NCI-H128 (cell line): Measurements from ENCODE around the gene FGFRL1.

Source experiments
- DNase-seq: peaks from one replicate; lab custom pipeline; 2025; ENCODE audit not compliant: unreplicated experiment; lab: John Stamatoyannopoulos, UW

FGFRL1 gene

DNA sequence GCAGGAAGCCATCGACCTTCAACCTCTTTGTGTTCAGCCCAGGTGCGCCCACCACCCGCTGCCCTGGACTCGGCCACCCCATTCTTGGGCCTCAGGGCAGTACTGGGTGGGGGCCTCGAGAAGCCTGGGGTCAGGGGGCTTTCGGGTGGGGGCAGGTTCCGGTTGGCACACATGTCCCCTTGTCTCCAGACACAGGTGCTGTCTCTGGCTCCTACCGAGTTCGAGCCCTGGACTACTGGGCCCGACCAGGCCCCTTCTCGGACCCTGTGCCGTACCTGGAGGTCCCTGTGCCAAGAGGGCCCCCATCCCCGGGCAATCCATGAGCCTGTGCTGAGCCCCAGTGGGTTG lies 7.4 kb upstream of the FGFRL1 start:
- DNase-seq, result no peak

DNA sequence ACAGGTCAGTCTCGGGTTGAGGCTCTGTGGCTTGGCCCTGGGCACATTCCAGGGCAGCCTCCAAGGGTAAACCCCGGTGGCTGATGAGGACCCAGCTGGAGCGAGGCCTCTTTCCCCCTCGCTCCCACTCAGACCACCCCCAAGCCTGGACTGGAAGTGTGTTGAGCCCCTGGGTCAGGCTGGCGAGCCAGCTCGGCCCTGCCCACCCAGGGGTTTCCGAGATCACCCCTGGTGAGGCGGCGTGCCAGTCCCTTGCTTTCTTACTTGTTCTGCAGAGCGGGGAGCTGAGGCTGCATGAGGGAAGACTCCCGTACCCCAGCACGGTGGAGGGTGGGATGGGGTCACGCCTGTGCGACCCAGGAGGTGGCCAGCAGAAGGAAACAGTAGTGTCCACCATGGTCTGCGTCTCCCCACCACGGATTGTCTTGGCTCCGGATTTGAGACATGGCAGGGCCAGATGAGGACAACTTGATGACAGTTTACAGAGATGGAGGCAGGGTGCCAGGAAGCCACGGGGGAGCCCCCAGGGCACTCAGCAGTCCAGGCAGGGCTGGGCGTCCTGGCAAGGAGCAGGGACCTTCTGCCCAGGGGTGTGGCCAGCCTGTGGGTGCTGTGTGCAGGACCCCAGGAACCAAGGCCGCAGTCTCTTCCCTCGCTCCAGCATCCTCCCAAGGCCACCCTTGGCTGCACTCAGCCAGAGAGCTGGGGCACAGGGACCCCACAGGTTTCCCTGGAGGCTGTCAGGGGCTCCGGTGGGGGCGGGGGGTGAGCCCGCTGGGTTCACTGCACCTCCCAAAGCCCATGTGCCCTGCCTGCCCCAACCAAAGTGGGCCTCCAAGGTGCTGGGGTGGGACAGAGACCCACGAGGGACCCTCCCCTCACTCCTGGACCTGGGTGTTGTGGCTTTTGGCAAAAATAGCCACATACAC lies 6.6 kb upstream of the FGFRL1 start:
- no peak for DNase-seq

- DNase-seq, result no peak
Observed at GRCh38 chr4:1006856-1007255, 4.6 kb upstream of the FGFRL1 start.

DNA sequence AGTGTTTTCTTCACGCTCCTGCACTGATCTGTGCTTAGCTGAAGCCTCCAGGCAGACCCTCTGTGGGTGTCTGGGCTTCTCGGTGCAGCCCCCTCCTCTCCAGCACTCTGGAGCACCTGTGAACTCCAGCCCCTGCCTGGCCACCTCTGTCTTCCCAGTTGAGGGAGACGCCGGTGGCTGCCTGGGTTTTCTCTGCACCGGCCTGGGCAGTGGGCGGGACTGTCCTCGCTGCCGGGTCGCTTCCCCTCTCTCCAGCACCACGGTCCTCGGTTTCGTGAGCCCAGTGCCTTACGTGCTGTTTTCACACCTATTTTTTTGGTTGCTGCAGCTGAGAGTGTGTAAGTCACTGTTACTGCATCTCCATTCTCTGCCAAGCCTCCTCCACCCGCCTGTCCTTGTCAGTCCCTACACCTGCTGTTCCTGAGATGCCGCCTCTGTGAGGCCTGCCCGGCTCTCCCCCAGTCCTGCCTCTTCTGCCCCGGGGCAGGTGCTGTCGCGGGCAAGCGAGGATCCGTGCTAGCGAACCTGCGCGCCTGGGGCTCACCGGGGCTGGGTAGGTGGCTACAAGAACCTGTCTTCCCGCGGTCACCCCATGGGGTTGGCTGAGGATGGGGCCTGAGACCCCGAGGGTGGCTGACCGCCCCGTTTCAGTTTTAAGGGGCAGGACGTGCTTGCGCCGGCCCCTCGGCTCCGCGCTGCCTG lies 2.4 kb upstream of the FGFRL1 start:
- no peak for DNase-seq

DNA sequence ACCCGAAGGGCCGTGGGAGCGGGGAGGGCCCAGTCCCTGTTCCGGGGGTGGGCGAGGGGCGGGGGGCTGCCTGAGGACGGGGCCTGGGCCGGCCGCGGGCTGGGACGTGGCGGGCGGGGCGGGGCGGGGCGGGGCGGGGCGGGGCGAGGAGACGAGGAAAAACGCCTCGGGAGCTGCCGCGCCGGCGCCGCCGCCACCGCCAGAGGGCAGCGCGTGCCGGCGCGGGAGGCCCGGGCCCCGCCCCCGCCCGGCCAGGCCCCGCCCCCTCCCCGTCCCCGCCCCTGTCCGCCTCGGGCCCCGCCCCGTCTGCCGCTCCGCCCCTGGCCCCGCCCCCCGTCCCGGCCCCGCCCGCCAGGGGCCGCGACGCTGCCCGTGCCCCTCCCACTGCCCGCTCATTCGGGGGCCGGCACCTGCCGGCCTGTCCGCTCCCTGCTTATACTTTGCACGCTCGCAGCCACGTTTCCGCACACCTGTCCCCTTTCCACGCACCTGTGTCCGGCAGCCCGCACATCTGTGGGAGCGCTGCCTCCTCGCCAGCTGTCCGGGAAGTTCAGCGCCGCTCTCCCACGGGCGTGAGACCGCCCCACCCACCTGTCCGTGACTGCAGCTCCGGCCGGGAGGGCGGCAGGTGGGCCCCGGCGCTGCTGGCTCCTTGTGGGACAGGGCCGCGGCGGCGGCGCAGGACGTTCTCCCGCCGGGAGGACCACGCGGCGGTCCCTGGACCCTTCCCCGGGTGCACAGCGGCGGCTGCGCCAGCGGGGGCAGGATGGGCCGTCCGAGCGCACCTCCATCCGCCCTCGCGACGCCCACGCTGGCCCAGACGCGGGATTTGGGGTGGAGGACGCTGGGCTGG lies 1.7 kb upstream of the FGFRL1 start:
- DNase-seq, result no peak

DNA sequence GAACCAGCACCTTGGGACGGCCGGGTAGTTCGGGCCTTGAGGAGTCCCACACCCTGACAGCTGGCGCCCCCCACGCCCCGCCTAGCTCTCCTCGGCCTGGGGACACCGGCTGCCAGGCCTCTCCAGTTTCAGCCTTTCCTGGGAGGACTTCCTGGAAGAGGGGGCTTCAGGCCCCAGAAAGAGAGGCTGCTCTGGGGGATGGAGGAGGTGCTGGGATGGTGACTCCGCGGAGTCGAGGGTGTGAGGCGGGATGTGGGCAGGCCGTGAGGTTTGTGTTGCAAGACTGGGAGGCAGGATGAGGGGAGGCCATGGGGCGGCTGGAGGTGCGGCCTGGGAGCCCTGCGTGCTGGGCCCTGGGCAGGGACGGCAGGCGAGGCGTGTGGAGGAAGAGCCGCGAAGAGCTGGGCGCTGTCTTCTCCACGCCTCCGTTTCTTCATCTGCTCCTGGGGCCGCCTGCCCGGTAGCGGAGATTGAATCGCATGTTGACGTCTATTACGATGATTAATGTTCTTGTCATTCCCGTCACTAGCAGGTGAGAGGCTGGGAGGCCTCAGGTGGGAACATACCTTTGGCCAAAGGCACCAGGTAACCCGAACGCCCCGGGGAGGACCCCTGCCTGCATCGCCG lies 918 bp upstream of the FGFRL1 start:
- DNase-seq, result no peak

DNA sequence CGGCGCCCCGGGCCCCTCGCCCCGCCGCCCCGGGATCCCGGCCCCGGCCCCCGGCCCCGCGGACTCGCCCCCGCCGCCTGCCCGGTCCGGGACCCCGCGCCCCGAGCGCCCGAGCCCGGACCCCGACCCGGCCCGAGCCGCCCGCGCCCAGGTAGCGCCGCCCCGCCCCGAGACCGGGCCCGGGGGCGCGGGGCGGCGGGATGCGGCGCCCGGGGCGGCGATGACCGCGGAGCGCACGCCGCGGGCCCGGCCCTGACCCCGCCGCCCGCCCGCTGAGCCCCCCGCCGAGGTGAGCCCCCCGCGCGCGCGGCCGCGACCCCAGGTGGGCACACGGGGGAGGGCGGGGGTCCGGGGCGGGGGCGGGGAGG lies 224 bp downstream of the FGFRL1 start:
- no peak for DNase-seq

DNA sequence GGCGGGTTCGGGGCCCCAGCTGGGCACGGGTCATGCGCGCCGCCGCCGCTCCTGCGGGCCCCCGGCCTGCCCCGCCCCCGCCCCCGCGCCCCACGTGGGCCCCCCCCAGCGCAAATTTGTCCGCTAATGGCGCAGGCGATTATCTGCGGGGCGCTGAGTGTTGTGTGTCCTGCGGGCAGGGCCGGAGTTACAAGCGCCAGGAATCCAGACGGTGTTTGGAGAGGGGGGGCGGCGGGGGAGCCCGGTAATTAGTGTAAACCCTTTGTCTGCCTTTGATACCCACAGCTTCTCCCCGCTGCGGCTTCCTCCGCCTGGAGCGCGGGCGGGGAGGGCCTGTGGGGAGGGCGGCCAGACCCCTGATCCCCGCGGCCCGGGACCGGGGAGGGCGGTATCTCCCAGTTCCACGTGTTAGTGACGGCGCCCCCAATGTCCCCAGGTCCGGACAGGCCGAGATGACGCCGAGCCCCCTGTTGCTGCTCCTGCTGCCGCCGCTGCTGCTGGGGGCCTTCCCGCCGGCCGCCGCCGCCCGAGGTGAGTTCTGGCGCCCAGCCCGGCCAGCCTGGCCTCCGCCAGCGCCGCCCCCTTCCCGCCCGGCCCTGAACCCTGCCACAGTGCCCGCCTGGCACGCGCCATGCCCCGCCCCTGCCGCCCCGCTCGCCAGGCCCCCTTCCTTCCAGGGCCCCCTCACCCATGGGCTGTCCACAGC lies 761 bp downstream of the FGFRL1 start:
- no peak for DNase-seq

- no peak for DNase-seq
Observed at GRCh38 chr4:1013225-1014073, 2.0 kb downstream of the FGFRL1 start.

DNA sequence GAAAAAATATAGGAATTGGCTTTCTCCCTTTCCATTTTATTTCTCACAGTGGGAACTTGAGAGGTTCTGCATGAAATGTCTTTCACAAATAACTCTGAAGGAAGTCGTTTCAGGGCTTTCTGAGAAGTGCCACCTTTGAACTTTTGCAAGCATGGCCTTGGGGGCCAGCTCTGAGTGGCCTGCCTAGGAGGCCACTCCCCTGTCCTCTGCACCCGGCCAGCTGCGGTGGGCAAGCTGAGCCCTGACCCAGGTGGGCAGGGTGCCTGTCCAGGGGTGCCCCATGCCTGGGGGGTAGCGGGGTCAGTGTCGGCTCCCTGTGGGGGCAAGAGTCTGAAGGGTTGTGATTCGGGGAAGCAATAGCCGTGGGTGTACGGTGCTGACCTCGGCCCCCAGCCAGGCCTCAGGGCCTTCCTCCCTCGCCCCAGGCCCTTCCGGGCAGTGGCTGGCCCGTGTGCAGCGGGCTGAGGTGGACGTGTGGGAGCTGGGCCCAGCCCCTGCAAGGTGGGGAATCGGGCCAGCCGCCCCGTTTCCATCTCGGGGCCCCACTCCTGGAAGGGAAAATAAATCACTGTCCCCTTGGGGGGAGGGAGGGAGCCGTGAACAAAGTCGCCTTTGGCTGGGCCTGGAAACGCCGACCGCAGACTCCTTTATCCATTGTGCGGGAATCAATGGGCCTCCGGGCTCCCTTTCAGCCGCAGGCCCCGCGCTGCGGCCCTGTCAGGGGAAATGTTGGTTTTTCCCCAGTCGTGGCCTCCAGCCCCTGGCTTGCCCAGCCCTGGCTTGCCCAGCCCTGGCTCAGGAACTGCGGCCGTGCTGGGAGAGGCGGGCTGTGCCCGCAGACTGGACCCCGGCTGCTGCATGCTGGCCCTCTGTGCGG lies 3.1 kb downstream of the FGFRL1 start:
- DNase-seq, result no peak

DNA sequence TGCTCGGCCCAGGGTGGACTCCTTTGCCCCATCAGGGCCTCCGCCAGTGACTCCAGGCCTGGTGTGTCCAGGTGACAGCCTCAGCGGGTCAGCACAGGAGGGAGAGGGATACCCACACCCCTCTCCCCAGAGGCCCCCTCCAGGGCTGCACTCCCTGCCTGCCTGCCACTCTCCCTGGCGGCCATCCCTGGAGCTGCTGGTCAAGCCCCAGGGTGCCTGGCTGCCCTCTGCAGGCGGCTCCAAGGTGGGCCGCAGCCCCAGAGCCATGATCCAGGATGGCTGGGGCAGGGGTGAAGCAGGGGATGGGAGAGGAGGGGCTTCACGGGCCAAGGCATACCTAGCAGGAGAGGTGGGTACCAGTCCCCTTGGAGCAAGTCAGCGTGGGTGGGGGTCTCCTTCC lies 3.8 kb downstream of the FGFRL1 start:
- no peak for DNase-seq

DNA sequence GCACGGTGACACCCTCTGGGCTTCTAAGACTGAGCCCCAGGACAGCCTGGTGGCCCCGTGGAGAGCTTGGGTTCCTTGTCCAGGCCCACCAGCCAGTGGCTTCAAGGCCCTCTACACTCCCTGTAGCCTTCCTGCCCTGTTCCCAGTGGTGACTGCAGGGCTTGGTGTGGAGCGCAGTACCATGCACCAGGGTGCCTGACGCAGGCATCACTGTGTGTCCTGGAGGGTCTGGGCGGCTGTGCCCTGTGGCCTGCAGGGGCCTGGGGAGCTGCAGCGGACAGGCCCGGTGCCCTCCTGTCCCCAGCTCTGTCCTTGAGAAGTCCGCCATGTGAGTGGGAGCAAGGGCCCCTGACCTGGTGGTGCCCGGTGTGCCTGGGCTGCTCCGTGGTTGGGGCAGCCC lies 4.3 kb downstream of the FGFRL1 start:
- DNase-seq, result no peak

DNA sequence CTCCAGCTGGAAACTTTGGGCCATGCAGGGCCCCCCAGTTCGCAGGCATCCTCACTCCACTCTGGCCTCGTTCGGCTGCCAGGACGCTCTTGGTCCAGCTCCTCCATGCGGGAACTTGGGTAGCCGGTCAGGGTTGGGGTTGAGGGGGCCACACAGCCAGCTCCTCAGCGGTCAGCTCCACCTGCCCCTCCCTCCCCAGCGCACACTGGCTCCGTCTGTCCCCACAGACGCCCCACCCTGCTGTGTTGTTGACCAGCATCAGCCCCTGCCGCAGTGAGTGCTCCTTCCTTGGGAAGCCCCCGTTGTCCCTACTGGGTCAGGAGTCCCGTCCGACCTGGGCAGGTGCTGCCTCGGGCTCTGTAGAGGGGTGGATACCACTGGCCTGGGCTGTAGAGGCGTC lies 5.8 kb downstream of the FGFRL1 start:
- DNase-seq, result no peak

- no peak for DNase-seq
Observed at GRCh38 chr4:1017706-1018105, 6.3 kb downstream of the FGFRL1 start.

DNA sequence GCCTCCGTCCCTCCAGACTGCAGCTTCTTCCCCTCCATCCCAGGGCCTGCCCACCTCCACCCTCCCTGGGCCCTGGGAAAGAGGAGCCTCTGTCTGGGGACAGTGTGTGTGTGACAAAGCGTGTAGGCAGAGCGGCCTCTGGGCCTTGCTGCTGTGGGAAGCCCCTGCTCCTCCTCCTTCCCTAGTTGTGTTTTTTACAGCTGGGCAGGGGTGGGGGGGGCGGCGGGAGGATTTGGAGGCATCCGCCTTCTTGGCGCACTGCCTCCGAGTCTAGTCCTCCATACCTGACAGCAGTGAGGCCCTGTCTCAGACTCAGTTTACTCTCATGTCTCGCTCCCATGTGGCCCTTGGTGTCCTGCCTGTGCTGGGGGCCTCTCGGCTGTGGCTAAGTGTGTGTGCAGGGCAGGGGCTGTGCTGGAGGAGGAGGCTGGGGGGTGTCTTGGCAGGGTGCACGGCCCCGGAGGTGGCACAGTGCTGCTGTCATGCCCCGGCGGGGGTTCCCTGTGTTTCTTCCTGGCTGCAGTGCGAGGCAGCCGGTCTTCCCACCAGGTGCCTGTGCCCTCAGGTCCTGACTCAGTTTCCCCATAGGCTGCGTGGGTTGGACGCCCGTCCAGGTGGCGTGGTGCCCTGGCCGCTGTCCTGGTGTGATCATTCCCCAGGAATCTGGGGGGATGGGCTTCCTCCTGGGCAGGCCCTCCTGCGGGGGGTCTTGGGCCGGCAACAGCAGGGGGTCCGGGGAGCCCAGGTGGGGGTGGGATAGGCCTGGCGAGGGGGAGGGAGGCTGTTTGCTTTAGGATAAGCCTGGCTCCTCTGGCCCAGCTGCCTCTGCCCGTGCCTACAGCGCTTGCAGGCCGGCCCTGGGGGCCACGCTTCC lies 7.0 kb downstream of the FGFRL1 start:
- no peak for DNase-seq

DNA sequence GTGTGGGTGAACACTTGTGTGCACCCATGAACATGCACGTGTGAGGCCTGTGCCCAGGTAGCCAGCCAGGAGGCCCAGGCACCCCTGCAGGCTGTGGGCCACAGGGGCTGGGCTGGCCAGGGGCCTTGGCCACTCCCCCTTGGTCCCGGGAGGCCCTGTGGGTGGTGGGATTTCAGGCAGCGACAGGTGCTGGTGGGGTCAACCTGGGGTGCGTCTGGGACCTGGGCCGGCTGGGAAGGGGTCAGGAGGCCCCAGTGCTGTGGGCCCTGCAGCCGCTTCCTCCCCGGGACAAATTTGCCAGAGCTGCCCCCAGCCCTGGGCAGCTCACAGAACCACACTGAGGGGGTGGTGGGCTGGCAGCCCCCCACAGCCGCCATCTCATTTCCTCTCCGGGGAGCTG lies 7.9 kb downstream of the FGFRL1 start:
- DNase-seq, result no peak

DNA sequence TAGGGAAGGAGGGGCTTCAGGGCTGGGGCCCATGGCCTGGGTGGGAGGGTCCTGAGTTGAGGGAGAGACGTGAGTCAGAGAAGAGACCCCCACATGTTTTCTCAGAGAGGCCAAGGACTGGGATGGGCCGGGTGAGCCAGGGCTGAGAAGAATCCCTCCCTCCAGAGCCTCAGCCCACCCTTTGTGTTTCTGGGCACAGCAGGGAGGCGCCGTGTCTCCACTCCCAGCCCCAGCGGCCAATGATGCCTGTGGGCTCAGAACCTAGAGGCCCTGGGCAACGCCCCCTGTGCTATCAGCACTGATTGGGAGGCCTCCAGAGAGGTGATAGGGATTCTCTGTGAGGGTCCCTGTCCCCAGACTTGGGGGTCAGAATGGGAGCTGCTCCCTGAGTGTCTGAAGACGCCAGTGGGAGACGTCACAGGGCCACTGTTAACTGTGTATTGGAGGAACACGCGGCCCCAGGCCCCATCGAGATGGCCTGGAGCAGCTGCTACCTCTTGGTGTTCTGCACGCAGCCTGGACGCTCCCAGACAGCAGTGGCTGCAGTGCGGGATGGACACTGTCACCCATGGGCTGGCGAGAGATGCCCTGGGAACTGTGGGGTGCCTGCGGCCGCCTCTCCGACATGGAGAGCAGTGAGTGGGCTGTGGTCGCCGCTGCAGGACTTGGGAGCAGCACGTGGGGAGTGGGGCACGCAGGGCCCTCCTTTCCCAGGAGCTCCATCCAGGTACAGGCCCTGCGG lies 8.5 kb downstream of the FGFRL1 start:
- DNase-seq, result no peak
